Neural cell (in vitro differentiated cells): ENCODE measurements around the gene MTR. TPM values are rescaled to one million over a fixed set of nuclear protein-coding genes. Genes with fewer than 3 reads are reported as not detected.

Experiments
- H2AFZ ChIP-seq: fragments of 200-600, 300-800 bp; sonication (generic), shearing (Covaris generic); 2 replicates; pipeline ENCODE4 v1.6.0; 2014; ENCODE audit warnings: low read depth, mild to moderate bottlenecking, antibody characterized with exemption, low read length, moderate library complexity
- H3F3A ChIP-seq: fragments of 200-600 bp; shearing (Covaris generic); 2 replicates; pipeline ENCODE4 v1.6.1; 2016; ENCODE audit warnings: mild to moderate bottlenecking, moderate library complexity, mixed read lengths, antibody characterized with exemption, low read length; ENCODE audit not compliant: insufficient read depth, poor library complexity, severe bottlenecking
- H3K27ac ChIP-seq: fragments of 200-600, 300-800 bp; sonication (generic), shearing (Covaris generic); 2 replicates; pipeline ENCODE4 v1.5.1; 2014; ENCODE audit warnings: mild to moderate bottlenecking, low read length, moderate library complexity
- H3K27me3 ChIP-seq: fragments of 300-800, 200-600 bp; sonication (generic), shearing (Covaris generic); 2 replicates; pipeline ENCODE4 v1.6.0; 2014; ENCODE audit warnings: mild to moderate bottlenecking, low read depth, low read length, moderate library complexity; ENCODE audit not compliant: insufficient read depth
- H3K36me3 ChIP-seq: fragments of 300-800, 200-600 bp; sonication (generic), shearing (Covaris generic); 2 replicates; pipeline ENCODE4 v1.5.1; 2014; ENCODE audit warnings: mild to moderate bottlenecking, antibody characterized with exemption, low read length, moderate library complexity; ENCODE audit not compliant: insufficient read depth
- H3K4me2 ChIP-seq: fragments of 300-800, 200-600 bp; sonication (generic), shearing (Covaris generic); 2 replicates; pipeline ENCODE4 v1.6.0; 2014; ENCODE audit warnings: mild to moderate bottlenecking, low read length
- H3K4me3 ChIP-seq: fragments of 300-800, 200-600 bp; sonication (generic), shearing (Covaris generic); 2 replicates; pipeline ENCODE4 v1.5.1; 2014; ENCODE audit warnings: mild to moderate bottlenecking, low read length, moderate library complexity
- H3K79me2 ChIP-seq: fragments of 200-600 bp; shearing (Covaris generic); replicated peaks from 2 replicates; pipeline ENCODE4 v1.6.0; 2014; ENCODE audit warnings: mild to moderate bottlenecking, low read length, moderate library complexity; ENCODE audit not compliant: insufficient read depth
- H3K9ac ChIP-seq: fragments of 300-800, 200-600 bp; sonication (generic), shearing (Covaris generic); 2 replicates; pipeline ENCODE4 v1.6.1; 2016; ENCODE audit warnings: mild to moderate bottlenecking, low read length, mixed read lengths
- H3K9me2 ChIP-seq: fragments of 200-600 bp; shearing (Covaris generic); 2 replicates; pipeline ENCODE4 v1.6.1; 2016; ENCODE audit warnings: mild to moderate bottlenecking, low read length, mixed read lengths; ENCODE audit not compliant: insufficient read depth
- H3K9me3 ChIP-seq: fragments of 200-600, 300-800 bp; sonication (generic), shearing (Covaris generic); 2 replicates; pipeline ENCODE4 v1.6.1; 2016; ENCODE audit warnings: mild to moderate bottlenecking, mixed run types, low read length, moderate library complexity, mixed read lengths
- H4K20me1 ChIP-seq: fragments of 200-600 bp; shearing (Covaris generic); 2 replicates; pipeline ENCODE4 v1.6.1; 2016; ENCODE audit warnings: mild to moderate bottlenecking, mixed run types; ENCODE audit not compliant: insufficient read depth
- CTCF ChIP-seq: fragments of 450-650 bp; IDR thresholded peaks from 2 replicates; pipeline ENCODE4 v1.5.1; 2014; ENCODE audit warnings: antibody characterized with exemption, mild to moderate bottlenecking, moderate library complexity; ENCODE audit not compliant: poor library complexity, severe bottlenecking
- EP300 ChIP-seq: fragments of 450-650 bp; conservative IDR thresholded peaks from 2 replicates; pipeline ENCODE4 v1.6.1; 2014; ENCODE audit warnings: antibody characterized with exemption, mild to moderate bottlenecking, moderate library complexity; ENCODE audit not compliant: poor library complexity, severe bottlenecking
- EZH2 ChIP-seq: fragments of 200-600, 300-800 bp; shearing (Covaris generic), sonication (generic); IDR thresholded peaks from 2 replicates; pipeline ENCODE4 v1.6.1; 2014; ENCODE audit warnings: antibody characterized with exemption, low read length, borderline replicate concordance, mild to moderate bottlenecking; ENCODE audit not compliant: insufficient read depth, poor library complexity, severe bottlenecking
- MXI1 ChIP-seq: fragments of 450-650 bp; conservative IDR thresholded peaks from 2 replicates; pipeline ENCODE4 v1.6.1; 2014; ENCODE audit warnings: antibody characterized with exemption, mild to moderate bottlenecking; ENCODE audit not compliant: poor library complexity, severe bottlenecking
- POLR2AphosphoS5 ChIP-seq: IDR thresholded peaks from 2 replicates; pipeline ENCODE4 v1.6.1; 2012
- RAD21 ChIP-seq: fragments of 450-650 bp; conservative IDR thresholded peaks from 2 replicates; pipeline ENCODE4 v1.6.1; 2014; ENCODE audit warnings: antibody characterized with exemption, mild to moderate bottlenecking, moderate library complexity
- REST ChIP-seq: IDR thresholded peaks from 2 replicates; pipeline ENCODE4 v1.6.1; 2012; ENCODE audit warnings: borderline replicate concordance
- SMC3 ChIP-seq: fragments of 450-650 bp; conservative IDR thresholded peaks from 2 replicates; pipeline ENCODE4 v1.6.1; 2014; ENCODE audit warnings: antibody characterized with exemption, mild to moderate bottlenecking, moderate library complexity; ENCODE audit not compliant: poor library complexity
- TAF1 ChIP-seq: IDR thresholded peaks from 2 replicates; pipeline ENCODE4 v1.6.1; 2012; ENCODE audit warnings: low read depth
- polyA plus RNA-seq: library from polyadenylated mRNA; depleted of rRNA; stranded (reverse); fragments of >200 nt; gene quantifications from 2 replicates; pipeline ENCODE4 v1.2.3, GENCODE V29; 2014

MTR gene
- polyA plus RNA-seq, 1 donor from 2014 or later = 14.1 TPM

GRCh38 chr1:236916131-236916800 is 121.2 kb downstream of the MTR start:
- no peak overlapping the region for H3K4me3 ChIP-seq
- no peaks in the 10 kb centered on the region for H3K27me3 ChIP-seq
- H3K9me2 ChIP-seq = no peaks in the 10 kb centered on the region
- H3K9ac ChIP-seq = no peak overlapping the region
- H4K20me1 ChIP-seq = no peaks in the 10 kb centered on the region
- no peaks in the 10 kb centered on the region for H3F3A ChIP-seq
- H2AFZ ChIP-seq = no peak overlapping the region
- no peak for TF ChIP-seq EZH2
- TF ChIP-seq SMC3 = no peak
- no peak for TF ChIP-seq RAD21
- TF ChIP-seq REST = no peak
- no peak for TF ChIP-seq MXI1
- TF ChIP-seq EP300 = no peak
- TF ChIP-seq POLR2AphosphoS5 = no peak
- no peak for TF ChIP-seq TAF1
- TF ChIP-seq CTCF = no peak
- H3K27ac ChIP-seq = no peak overlapping the region
- H3K4me2 ChIP-seq = no peak overlapping the region
- H3K36me3 ChIP-seq = no peaks in the 10 kb centered on the region
- no peaks in the 10 kb centered on the region for H3K9me3 ChIP-seq
- no peaks in the 10 kb centered on the region for H3K79me2 ChIP-seq

GRCh38 chr1:236917448-236917847 is 122.4 kb downstream of the MTR start:
- TF ChIP-seq RAD21 = no peak
- TF ChIP-seq TAF1 = no peak
- TF ChIP-seq POLR2AphosphoS5 = no peak
- TF ChIP-seq EP300 = no peak
- TF ChIP-seq SMC3 = no peak
- no peak for TF ChIP-seq MXI1
- no peak for TF ChIP-seq REST
- no peak for TF ChIP-seq EZH2
- TF ChIP-seq CTCF = no peak
- no peaks in the 10 kb centered on the region for H3K9me3 ChIP-seq

More at GRCh38 chr1:236917448-236917847, 122.4 kb downstream of the MTR start:
- H3K4me2 ChIP-seq = no peak overlapping the region
- H3K4me3 ChIP-seq = no peak overlapping the region
- no peaks in the 10 kb centered on the region for H3F3A ChIP-seq
- no peaks in the 10 kb centered on the region for H3K36me3 ChIP-seq
- no peaks in the 10 kb centered on the region for H4K20me1 ChIP-seq
- H3K27ac ChIP-seq = no peak overlapping the region
- no peak overlapping the region for H2AFZ ChIP-seq
- no peaks in the 10 kb centered on the region for H3K79me2 ChIP-seq
- H3K9me2 ChIP-seq = no peaks in the 10 kb centered on the region
- no peak overlapping the region for H3K9ac ChIP-seq
- no peaks in the 10 kb centered on the region for H3K27me3 ChIP-seq
